OCI-LY1 (cell line): Measurements from ENCODE around the gene TSKS.
"Not testable (repeated sequence)": the region's sequence is repeated elsewhere in the genome, so short reads cannot be mapped to it uniquely, and the experiment has no call there.

Experiments
- H2AFZ ChIP-seq: fragments of 200-600 bp; sonication (generic), shearing (Covaris generic); 2 replicates; pipeline ENCODE4 v1.6.0; 2014; ENCODE audit warnings: antibody characterized with exemption, mild to moderate bottlenecking, low read length
- H3F3A ChIP-seq: fragments of 200-600 bp; sonication (generic), shearing (Covaris generic); 2 replicates; pipeline ENCODE4 v1.6.0; 2014; ENCODE audit warnings: mild to moderate bottlenecking, antibody characterized with exemption, low read length, moderate library complexity; ENCODE audit not compliant: insufficient read depth
- H3K27ac ChIP-seq: fragments of 200-600 bp; sonication (generic); 2 replicates; pipeline ENCODE4 v1.5.1; 2014; ENCODE audit warnings: low read length, mixed run types, mild to moderate bottlenecking, low read depth; ENCODE audit not compliant: poor library complexity, severe bottlenecking
- H3K27me3 ChIP-seq: fragments of 200-600 bp; sonication (generic); 2 replicates; pipeline ENCODE4 v1.6.0; 2014; ENCODE audit warnings: antibody characterized with exemption, mild to moderate bottlenecking, low read length, moderate library complexity; ENCODE audit not compliant: insufficient read depth
- H3K36me3 ChIP-seq: fragments of 200-600 bp; sonication (generic); 2 replicates; pipeline ENCODE4 v1.6.1; 2014; ENCODE audit warnings: mild to moderate bottlenecking, antibody characterized with exemption, low read length, moderate library complexity, mixed read lengths; ENCODE audit not compliant: insufficient read depth
- H3K4me1 ChIP-seq: fragments of 200-600 bp; sonication (generic); 2 replicates; pipeline ENCODE4 v1.5.1; 2014; ENCODE audit warnings: mild to moderate bottlenecking, low read length, moderate library complexity; ENCODE audit not compliant: insufficient read depth, severe bottlenecking
- H3K4me2 ChIP-seq: fragments of 200-600 bp; sonication (generic), shearing (Covaris generic); 2 replicates; pipeline ENCODE4 v1.6.1; 2014; ENCODE audit warnings: low read length
- H3K4me3 ChIP-seq: fragments of 200-600 bp; sonication (generic); 2 replicates; pipeline ENCODE4 v1.5.1; 2014; ENCODE audit warnings: low read length, low read depth, mild to moderate bottlenecking, mixed read lengths; ENCODE audit not compliant: poor library complexity, severe bottlenecking
- H3K79me2 ChIP-seq: fragments of 200-600 bp; shearing (Covaris generic); 2 replicates; pipeline ENCODE4 v1.6.1; 2016; ENCODE audit warnings: mixed run types, low read length, mixed read lengths; ENCODE audit not compliant: insufficient read depth
- H3K9ac ChIP-seq: fragments of 200-600 bp; sonication (generic), shearing (Covaris generic); 2 replicates; pipeline ENCODE4 v1.6.1; 2014; ENCODE audit warnings: mild to moderate bottlenecking, low read length, mixed read lengths
- H3K9me2 ChIP-seq: fragments of 200-600 bp; sonication (generic), shearing (Covaris generic); 2 replicates; pipeline ENCODE4 v1.6.1; 2014; ENCODE audit warnings: low read depth, mild to moderate bottlenecking, low read length, mixed read lengths
- H3K9me3 ChIP-seq: fragments of 200-600 bp; shearing (Covaris generic); 2 replicates; pipeline ENCODE4 v1.6.1; 2014; ENCODE audit warnings: low read length, mixed read lengths
- H4K20me1 ChIP-seq: fragments of 200-600 bp; sonication (generic), shearing (Covaris generic); 2 replicates; pipeline ENCODE4 v1.6.0; 2016; ENCODE audit warnings: mild to moderate bottlenecking, low read length; ENCODE audit not compliant: insufficient read depth
- CTCF ChIP-seq: fragments of 200-600 bp; sonication (generic), shearing (Covaris generic); IDR thresholded peaks from 2 replicates; pipeline ENCODE4 v1.5.1; 2017; ENCODE audit warnings: mild to moderate bottlenecking, antibody characterized with exemption, low read length, moderate library complexity, mixed read lengths
- EZH2 ChIP-seq: fragments of 200-600 bp; sonication (generic), shearing (Covaris generic); IDR thresholded peaks from 2 replicates; pipeline ENCODE4 v1.8.0; 2017; ENCODE audit warnings: borderline replicate concordance, mixed run types, mild to moderate bottlenecking, antibody characterized with exemption, low read length, moderate library complexity, mixed read lengths

The TSKS gene

GRCh38 chr19:49730166-49730565 is 32.9 kb downstream of the TSKS start:
- H3K9me2 ChIP-seq: no peaks in the 10 kb centered on the region
- no peaks in the 10 kb centered on the region for H3K4me1 ChIP-seq
- H3K79me2 ChIP-seq: no peaks in the 10 kb centered on the region
- no peaks in the 10 kb centered on the region for H3K9me3 ChIP-seq
- no peak overlapping the region for H3K4me2 ChIP-seq
- H2AFZ ChIP-seq: no peak overlapping the region
- H3K9ac ChIP-seq: no peak overlapping the region
- no peaks in the 10 kb centered on the region for H4K20me1 ChIP-seq
- H3K27ac ChIP-seq: no peak overlapping the region
- peaks cover 3% of the 10 kb centered on the region; the same call in 1 of the 2 replicates for H3K27me3 ChIP-seq
- no peaks in the 10 kb centered on the region for H3K36me3 ChIP-seq
- TF ChIP-seq CTCF: no peak
- TF ChIP-seq EZH2: no peak
- H3K4me3 ChIP-seq: no peak overlapping the region
- no peaks in the 10 kb centered on the region for H3F3A ChIP-seq

GRCh38 chr19:49727217-49728030 is 35.7 kb downstream of the TSKS start:
- no peak overlapping the region for H3K4me3 ChIP-seq
- peaks cover 3% of the 10 kb centered on the region; the same call in 1 of the 2 replicates for H3K27me3 ChIP-seq
- TF ChIP-seq EZH2: no peak
- H3K9me2 ChIP-seq: no peaks in the 10 kb centered on the region
- no peak overlapping the region for H3K4me2 ChIP-seq
- no peaks in the 10 kb centered on the region for H3K4me1 ChIP-seq
- 0 out of 2 replicates have a peak, but pooled peaks cover under 1% of the 10 kb centered on the region for H3K36me3 ChIP-seq
- H3K27ac ChIP-seq: no peak overlapping the region
- no peaks in the 10 kb centered on the region for H4K20me1 ChIP-seq
- H2AFZ ChIP-seq: no peak overlapping the region
- no peak overlapping the region for H3K9ac ChIP-seq
- no peaks in the 10 kb centered on the region for H3K9me3 ChIP-seq
- H3F3A ChIP-seq: no peaks in the 10 kb centered on the region
- H3K79me2 ChIP-seq: no peaks in the 10 kb centered on the region

- H3K4me2 ChIP-seq, H3K36me3 ChIP-seq, H4K20me1 ChIP-seq, H3F3A ChIP-seq, H3K9ac ChIP-seq, H3K4me3 ChIP-seq, H3K4me1 ChIP-seq, H3K27ac ChIP-seq, H3K9me3 ChIP-seq, H3K27me3 ChIP-seq, H2AFZ ChIP-seq, H3K79me2 ChIP-seq, H3K9me2 ChIP-seq: not testable (repeated sequence)
These were observed 43.7 kb downstream of the TSKS start for GRCh38 chr19:49719420-49719819.

- Histone ChIP-seq H3K4me3 (no peak overlapping the region), H3K27ac (no peak overlapping the region), H3K9me2 (no peaks in the 10 kb centered on the region), H3K79me2 (no peaks in the 10 kb centered on the region), H2AFZ (no peak overlapping the region), H3K36me3 (peaks cover 6% of the 10 kb centered on the region; the same call in 1 of the 2 replicates), H3K9ac (no peak overlapping the region), H4K20me1 (no peaks in the 10 kb centered on the region), H3K9me3 (peaks cover 4% of the 10 kb centered on the region; the same call in 1 of the 2 replicates), H3F3A (no peaks in the 10 kb centered on the region), H3K4me1 (no peaks in the 10 kb centered on the region), H3K27me3 (no peaks in the 10 kb centered on the region), H3K4me2 (no peak overlapping the region)
- TF ChIP-seq EZH2: no peak
- no peak for TF ChIP-seq CTCF
These were observed 44.1 kb downstream of the TSKS start for GRCh38 chr19:49718991-49719390.
